Measurements from ENCODE around the gene SCAF1.

Gene SCAF1

DNA sequence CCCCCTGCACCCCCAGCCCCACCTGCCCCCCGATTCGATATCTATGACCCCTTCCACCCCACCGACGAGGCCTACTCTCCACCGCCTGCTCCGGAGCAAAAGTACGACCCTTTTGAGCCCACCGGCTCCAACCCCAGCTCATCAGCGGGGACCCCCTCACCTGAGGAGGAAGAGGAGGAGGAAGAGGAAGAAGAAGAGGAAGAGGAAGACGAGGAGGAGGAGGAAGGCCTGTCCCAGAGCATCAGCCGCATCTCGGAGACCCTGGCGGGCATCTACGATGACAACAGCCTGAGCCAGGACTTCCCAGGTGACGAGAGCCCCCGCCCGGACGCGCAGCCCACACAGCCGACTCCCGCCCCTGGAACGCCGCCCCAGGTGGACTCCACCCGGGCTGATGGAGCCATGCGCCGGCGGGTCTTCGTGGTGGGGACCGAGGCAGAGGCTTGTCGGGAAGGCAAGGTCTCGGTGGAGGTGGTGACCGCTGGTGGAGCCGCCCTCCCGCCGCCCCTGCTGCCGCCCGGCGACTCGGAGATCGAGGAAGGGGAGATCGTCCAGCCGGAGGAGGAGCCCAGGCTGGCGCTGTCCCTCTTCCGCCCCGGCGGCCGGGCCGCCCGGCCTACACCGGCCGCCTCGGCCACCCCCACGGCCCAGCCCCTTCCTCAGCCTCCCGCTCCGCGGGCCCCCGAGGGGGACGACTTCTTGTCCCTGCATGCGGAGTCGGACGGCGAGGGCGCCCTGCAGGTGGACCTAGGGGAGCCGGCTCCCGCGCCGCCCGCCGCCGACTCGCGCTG lies 9.2 kb downstream of the SCAF1 start:
- no peak for DNase-seq

DNA sequence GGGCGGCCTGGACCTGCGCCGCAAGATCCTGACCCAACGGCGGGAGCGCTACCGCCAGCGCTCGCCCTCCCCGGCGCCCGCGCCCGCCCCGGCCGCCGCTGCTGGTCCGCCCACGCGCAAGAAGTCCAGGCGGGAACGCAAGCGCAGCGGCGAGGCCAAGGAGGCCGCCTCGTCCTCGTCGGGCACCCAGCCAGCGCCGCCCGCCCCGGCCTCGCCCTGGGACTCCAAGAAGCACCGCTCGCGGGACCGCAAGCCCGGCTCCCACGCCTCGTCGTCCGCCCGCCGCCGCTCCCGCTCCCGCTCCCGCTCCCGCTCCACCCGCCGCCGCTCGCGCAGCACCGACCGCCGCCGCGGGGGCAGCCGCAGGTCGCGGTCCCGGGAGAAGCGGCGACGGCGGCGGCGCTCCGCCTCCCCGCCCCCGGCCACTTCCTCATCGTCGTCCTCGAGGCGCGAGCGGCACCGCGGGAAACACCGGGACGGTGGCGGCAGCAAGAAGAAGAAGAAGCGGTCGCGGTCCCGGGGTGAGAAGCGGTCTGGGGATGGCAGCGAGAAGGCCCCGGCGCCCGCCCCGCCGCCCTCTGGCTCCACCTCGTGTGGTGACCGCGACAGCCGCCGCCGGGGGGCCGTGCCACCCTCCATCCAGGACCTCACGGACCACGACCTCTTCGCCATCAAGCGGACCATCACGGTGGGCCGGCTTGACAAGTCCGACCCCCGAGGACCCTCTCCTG lies 10.0 kb downstream of the SCAF1 start:
- DNase-seq: no peak

DNA sequence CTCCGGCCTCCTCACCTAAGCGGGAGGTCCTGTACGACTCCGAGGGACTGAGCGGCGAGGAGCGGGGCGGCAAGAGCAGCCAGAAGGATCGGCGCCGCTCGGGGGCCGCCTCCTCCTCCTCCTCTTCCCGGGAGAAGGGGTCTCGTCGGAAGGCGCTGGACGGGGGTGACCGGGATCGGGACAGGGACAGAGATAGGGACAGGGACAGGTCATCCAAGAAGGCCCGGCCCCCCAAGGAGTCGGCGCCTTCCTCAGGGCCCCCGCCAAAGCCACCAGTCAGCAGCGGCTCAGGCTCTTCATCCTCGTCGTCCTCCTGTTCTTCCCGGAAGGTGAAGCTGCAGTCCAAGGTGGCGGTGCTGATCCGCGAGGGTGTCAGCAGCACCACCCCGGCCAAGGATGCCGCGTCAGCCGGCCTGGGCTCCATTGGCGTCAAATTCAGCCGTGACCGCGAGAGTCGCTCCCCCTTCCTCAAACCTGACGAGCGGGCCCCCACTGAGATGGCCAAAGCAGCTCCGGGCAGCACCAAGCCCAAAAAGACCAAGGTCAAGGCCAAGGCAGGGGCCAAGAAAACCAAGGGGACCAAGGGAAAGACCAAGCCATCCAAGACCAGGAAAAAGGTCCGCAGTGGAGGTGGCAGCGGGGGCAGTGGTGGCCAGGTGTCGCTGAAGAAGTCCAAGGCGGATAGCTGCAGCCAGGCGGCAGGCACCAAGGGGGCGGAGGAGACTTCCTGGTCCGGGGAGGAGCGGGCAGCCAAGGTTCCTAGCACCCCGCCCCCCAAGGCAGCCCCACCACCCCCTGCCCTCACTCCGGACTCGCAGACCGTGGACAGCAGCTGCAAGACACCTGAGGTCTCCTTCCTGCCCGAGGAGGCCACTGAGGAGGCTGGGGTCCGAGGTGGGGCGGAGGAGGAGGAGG lies 10.8 kb downstream of the SCAF1 start:
- DNase-seq: no peak

DNA sequence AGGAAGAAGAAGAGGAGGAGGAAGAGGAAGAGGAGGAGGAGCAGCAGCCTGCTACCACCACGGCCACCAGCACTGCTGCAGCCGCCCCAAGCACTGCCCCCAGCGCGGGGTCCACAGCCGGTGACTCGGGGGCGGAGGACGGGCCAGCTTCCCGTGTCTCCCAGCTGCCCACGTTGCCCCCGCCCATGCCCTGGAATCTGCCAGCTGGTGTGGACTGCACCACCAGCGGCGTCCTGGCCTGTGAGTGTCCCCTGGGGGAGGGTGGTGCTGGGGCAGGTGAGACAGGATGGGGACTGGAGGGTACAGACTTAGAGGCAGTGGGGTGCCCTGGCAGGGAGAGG lies 11.4 kb downstream of the SCAF1 start:
- DNase-seq: no peak

DNA sequence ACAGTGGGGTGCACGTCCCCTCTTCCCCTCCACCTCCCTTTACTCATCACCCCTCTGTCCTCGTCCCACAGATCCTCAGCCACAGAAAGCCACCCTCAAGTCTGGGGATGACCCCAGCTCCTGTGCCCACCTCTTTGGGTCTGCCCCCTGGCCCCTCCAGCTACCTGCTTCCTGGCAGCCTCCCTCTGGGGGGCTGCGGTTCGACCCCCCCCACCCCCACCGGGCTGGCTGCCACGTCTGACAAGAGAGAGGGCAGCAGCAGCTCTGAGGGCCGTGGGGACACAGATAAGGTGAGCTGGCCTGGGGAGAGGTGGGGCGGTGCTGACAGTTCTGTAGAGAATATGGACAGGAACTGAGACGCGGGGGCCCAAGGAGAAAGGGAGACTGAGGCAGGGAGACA lies 12.6 kb downstream of the SCAF1 start:
- DNase-seq: no peak

DNA sequence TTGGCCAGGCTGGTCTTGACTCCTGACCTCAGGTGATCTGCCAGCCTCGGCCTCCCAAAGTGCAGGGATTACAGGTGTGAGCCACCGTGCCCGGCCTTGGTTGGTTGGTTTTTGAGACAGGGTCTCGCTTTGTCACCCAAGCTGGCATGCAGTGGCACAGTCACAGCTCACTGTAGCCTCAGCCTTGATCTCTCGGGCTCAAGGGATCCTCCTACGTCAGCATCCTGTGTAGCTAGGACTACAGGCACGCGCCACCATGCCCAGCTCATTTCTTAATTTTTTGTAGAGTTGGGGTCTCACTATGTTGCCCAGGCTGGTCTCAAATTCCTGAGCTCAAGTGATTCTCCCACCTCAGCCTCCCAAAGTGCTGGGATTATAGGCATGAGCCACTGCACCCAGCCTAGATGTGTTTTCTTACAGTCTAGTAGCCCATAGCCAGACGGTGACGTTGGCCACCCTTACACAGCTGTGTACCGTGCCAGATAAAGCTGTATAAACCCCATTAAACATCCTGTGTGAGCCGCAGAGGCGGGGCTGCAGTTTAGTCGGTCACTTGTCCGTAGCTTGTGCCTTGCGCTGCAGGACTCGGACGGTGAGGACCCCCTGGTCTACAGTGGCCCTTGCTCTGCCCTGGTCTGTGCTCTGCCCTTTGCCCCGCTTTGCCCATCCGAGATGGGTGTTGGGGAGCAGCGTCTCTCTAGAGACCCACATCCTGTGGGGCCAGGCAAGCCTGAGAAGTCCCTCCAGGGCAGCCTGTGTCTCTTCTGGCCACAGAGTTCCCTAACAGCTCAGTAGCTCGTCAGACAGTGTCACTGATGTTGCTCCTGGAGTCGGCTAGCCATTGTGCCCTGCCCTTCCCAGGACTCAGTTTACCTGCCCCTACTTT lies 13.8 kb downstream of the SCAF1 start:
- DNase-seq: no peak

DNA sequence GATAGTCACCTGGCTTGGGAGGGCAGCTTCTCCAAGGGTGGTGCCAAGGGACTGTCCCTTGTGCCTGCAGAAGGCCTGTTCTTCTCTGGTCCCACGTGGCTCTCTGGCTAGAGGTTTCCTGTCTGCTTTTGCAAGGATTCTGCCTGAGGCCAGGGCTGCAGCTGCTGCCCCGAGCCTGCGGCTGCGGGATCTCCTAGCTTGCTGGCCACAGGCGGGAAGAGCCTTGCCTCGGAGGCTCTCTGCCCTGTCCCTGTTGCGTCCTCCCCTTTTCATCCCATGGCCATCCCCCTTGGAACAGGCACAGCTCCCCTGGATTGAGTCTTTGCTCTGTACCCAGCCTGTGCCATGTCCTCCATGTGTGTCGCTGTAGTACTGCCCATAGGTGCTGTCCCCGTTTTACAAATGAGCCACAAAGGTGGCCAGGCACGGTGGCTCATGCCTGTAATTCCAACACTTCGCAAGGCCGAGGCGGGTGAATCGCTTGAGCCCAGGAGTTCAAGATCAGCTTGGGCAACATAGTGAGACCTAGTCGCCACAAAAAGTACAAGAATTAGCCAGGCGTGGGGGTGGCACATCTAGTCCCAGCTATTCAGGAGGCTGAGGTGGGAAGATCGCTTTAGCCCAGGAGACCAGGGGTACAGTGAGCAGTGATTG lies 14.6 kb downstream of the SCAF1 start:
- no peak for DNase-seq

DNA sequence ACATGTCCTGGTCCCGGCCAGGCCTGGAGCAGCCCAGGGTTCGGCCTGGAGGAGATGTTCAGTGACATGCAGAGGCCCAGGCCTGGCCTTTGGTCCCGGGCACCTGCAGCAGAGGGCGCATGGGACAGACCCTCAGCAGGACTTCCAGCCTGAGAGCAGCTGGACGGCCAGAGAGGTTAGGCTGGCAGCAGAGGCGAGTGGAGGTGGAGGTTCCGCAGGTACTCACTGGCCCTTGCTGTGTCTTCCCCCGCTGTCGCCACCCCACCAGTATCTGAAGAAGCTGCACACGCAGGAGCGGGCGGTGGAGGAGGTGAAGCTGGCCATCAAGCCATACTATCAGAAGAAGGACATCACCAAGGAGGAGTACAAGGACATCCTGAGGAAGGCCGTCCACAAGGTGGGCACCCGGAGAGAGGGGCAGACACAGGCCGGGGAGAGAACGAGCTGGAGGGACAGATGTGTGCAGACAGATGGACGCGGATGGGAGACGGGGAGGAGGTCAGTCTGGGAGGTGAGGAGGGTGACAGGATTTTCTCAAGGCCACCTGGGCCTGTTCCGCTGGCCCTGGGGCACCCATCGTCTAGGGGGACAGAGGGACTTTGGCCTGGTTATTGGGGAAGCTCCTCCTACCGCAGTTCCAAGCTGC lies 15.6 kb downstream of the SCAF1 start:
- DNase-seq: no peak

DNA sequence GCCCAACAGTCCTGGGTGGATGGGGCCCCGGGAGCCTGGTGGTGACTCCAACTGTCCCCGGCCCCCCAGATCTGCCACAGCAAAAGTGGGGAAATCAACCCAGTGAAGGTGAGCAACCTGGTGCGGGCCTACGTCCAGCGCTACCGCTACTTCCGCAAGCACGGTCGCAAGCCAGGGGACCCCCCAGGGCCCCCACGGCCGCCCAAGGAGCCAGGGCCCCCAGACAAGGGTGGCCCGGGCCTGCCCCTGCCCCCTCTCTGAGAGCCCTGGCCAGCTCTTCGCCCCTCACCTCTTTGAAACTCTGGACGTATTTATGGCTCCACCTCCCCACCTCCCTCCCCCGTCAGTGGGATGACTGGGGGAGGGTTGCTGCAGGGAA lies 16.1 kb downstream of the SCAF1 start:
- DNase-seq: no peak

DNA sequence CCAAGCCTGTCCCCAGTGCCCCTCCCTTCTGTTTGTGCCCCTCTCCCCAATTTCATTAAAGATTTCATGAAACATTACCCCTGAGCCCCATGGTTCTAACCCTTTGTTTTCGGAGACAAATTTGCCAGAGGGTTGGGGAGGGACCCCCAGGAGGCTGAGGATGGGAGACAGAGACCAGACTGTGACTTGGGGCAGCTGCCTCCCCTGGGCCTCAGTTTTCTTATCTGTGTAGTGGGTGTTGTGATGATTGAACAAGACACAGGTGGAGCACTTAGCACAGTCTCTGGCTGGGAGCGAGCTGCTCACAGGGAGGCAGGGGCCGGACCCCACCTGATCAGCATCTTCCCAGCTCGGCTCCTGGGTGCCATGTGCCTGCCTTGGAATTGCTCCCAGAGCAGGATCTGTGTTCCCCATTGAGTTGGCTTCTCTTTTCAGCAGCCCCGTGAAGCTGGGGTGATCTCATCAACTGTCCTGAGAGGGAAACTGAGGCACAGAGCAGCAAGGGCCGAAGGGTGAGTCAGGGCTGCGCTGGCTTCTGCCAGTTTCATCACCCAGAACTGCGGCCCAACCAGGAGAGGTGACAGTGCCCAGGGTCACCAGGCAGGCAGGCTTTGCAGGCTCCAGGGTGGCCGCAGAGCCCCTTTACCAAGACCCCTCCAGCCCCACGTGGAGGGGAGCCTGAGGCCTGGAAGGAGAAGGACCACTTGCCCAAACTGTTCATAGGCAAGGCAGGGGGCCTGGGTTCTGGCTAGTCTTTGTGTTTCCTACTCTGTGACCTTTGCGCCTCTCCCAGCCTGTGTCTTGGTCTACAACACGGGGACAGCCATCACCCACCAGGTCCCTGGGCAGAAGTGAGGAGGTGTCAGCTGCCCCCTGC lies 16.8 kb downstream of the SCAF1 start:
- DNase-seq: no peak

DNA sequence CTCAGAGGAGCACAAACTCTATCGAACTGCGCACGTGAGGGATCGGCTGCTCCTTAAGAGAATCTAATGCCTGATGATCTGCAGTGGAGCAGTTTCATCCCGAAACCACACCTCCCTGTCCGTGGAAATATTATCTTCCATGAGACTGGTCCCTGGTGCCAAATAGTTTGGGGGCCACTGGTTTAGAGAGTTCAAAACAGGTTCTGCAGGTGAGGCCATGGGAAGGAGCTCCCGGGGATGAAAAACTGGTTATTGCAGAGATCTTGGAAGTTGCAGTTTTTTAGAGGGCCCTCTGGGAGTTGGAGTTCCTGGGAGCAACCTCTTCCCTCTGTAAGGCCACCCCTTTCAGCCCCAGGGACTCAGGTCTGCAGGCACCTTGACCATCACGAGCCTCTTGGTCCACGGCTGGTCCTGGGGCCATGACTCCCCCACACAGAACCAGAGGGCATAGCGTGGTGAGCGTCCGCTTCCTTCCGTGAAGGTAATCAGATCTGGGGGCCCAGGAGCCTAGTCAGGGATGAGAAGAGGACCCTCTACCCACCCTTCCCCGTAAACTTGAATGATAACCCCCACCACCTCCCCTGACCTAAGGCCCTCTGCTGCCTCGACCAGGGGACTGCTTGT lies 18.4 kb downstream of the SCAF1 start:
- no peak for DNase-seq

DNA sequence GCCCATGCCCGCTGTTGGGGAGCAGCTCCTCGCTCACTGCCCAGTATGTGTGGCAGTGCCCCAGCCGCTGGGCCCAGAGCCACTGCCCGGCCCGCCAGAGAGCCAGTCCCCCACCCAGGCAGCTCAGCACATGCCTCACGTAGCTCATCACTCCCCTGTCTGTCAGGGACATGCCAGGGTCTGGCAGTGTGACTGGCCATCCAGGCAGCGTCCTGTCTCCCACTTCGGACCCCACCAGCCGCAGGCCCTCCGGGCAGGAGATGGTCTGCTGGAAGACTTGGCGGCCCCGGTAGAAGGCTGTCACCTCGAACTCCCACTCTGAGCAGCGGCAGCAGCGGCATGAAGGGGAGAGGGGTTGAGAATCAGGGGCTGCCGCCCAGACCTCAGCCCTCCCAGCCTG lies 20.0 kb downstream of the SCAF1 start:
- DNase-seq: no peak

DNA sequence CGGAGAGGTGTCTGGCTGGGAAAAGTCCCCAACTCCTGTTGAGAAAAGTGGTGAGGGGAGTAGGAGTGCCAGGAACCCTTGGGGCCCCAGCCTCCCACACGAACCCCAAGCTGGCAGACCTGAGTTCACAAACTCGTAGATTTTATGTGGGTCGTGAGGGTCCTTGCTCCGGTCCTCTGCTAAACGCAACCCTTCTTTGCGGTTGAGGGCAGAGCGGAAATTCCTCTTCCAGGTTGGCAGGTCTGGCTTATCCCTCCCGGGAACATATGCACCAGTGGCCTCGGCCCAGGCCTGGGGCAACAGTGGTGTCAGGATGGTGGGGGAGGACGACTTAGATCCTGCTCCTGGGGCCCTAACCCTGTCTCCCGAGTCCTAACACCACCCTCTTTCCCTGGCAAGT lies 21.2 kb downstream of the SCAF1 start:
- DNase-seq: no peak

DNA sequence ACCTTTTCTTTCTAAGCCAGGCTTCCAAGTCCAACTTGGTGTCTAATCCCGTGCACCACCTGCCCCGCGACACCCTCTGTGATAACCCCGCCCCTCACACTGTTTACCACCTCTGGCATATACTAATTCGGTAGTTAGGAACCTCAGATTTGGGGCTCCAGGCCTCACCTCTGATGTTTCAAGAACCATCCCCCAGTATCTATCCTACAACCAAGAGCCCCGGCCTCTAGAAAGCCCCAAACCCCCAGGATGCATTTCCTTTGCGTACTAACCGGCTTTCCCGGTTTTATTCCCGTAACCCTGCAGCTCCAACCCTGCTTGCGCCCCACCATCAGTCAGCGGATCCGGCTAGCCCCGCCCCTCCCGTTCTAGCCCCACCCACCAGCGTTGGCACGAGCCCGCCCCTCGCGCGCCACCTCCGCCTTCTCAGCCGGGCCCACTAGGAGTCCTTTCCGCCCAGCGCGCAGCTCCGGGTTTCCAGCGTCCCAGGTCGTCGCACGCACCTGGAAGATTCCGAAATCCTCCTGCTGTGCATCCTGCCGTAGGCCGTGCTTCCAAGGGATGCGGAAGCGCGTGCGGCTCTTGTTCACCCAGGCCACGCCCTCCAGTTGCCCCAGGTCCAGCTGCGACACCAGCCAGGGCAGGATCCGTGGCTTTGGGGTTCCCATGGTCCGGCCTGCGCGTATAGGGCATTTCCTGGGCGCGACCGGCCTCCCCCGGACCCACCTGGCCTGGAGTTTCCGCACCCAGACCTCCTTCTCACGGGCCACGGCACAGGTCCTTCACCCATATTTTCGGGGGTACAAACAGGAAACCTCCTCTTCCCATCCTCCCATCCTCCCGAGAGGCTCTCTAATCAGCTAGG lies 22.4 kb downstream of the SCAF1 start:
- peak; percentile 96 for DNase-seq

DNA sequence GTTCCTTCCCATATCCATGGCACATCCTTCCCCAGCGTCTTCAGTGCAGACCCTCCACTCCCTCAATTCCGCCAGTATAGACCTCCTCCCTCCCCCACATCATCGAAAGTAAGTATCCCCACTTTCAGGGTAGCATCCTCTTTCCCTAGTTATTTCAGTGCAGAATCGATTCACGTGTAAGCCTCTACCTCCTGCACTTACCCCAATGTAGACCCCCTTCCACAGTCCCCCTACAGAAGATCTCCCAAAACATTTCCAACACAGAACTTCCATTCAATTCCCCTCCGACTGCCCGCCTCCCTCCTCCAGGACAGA lies 23.0 kb downstream of the SCAF1 start:
- DNase-seq: no peak

DNA sequence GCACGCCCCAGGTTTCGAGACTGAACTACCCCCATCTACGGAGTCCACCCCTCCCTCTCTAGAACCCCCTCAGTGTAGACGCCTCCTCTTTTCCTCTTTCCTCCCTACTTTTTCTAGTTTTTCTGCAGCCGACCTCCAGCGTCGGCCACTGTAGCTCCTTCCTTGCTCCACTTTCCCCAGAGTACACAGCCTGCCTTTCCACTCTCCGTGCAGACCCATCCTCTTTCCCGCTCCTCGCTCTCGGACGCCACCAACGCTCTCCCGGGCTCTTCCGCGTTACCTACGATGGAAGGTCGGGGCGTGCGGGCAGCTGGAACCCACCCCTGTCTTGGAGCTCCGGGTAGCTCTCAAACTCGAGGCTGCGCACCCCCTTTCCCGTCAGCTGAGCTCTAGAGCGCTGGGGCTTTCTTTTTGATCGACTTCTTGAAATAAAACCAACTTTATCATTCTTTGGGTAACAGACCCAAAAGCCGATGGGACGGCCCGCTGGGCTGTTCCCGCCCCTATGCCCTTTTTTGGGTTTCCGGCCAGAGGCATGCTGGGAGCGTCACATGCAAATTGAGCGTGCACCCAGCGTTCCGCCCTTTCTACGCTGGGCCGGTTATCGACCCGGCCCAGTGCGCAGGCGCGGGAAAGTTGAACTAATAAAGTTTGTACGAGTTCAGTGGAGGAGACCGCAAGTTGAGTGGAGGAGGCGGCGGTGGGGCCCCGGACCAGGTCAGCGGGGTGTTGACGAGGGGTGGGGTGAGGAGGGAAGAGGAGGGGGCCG lies 23.5 kb downstream of the SCAF1 start, which contains the start of the genes BCL2L12 and IRF3:
Gene BCL2L12 (plus strand): TSS at position 583 of the 769 bp plus-strand sequence. CDS start 760 bp downstream, outside the sequence.
Gene IRF3 (minus strand): TSS at position 507 of the 769 bp plus-strand sequence. CDS start 1,019 bp downstream, outside the sequence.
- DNase-seq: peak; percentile 100

DNA sequence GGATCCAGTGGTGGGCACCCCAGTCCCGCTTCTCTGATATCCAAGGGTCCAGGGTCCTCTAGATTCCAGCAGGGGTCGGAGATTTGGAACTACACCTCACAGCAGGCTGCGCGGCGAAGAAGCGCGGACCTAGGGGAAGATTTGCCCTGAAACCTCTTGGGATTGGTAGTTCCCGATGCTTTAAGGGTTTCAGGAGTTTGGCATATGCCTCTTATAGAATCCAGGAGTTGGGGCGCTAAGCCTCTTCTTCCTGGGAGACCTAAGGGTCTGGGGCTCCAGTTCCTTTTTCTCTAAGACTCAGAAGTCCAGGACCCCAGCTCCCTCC lies 24.1 kb downstream of the SCAF1 start:
- no peak for DNase-seq

DNA sequence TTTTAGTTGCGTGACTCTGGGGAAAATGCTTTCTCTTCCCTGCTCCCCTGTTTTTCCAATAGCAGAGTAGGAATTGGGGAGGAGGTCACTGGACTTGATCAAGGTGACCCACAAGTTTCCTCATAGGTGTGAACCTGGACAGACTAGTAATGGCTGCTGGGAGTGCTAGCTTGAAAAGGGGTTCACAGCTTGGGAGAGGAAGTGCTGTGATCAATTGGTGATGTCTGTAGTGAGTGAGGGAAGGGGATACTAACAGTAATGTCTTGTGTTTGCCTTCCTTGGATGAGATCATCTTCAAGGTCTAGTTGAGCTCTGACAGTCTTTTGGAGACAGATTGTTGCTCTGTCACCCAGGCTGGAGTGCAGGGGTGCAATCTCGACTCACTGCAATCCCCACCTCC lies 25.5 kb downstream of the SCAF1 start:
- no peak for DNase-seq
